Activated CD4-positive, CD25-positive, alpha-beta regulatory T cell treated with anti-CD3 and anti-CD28 coated beads, Interleukin-2, amount 50 U/mL, for 16 hours (primary cell): ENCODE data around the gene CKB.
A peak's percentile ranks its signal among the peaks of the same experiment; 100 is the strongest.
"Not testable (repeated sequence)": the region's sequence is repeated elsewhere in the genome, so short reads cannot be mapped to it uniquely, and the experiment has no call there.

Experiments used
- DNase-seq: peaks from one replicate; pipeline ENCODE4 v3.0.0-alpha.2; 2020; ENCODE audit warnings: low read depth, low spot score

The CKB gene

DNA sequence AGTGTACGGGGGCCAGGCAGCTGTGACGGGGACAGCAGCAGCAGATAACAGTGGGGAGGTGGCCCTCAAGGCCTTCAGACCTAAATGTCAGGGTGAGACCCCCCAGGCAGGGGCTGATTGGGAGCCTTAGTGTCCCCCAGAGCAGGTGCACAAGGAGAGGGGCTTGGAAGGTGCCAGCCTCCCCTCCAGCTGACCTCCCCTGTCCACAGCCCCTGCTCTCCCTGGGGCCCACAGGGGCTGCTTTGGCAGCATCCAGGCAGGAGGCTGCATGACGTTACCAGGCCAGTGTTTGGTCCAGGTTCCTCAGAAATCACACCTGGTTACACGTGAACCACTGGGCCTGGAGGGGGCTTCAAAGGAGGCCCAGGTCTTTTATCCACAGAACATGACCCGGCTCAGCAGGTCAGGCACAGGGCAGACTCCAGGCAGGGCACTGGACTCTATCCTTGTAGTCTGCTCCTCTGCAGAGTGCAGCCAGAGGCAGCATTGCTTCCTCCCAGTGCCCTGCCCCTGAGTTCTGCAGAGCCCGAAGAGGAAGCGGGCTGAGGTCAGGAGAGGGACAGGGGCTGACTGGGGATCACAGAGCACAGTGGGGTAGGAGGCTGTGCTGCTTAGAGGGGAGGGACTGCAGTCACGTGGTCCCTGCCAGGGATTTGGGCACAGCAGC, 3.8 kb upstream of the CKB start:
- no peak for DNase-seq

DNA sequence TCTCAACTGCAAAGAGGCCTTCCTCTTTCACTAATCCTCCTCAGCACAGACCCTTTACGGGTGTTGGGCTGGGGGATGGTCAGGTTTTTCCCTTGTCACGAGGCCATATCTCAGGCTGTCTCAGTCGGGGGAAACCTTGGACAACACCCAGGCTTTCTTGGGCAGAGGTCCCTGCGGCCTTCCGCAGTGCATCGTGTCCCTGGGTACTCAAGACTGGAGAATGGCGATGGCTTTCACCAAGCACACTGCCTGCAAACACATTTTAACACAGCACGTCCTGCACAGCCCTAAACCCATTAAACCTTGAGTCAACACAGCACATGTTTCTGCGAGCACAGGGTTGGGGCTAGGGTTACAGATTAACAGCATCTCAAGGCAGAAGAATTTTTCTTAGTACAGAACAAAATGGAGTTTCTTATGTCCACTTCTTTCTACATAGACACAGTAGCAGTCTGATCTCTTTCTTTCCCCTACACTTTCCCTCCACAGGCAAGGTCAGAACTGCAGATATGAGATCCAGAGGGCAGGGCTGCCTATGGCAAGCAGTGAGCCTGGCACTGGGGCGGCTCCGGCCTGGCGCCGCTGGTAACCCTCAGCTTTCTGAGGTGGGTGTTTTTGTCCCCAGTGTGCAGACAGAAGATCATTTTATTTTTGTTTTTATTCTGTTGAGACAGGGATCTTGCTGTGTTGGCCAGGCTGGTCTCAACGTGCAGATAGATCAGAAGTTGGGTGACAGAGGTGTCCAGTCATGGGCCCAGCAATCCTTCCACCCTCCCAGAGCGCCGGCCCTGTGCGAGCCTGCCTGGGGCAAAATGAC, 3.0 kb upstream of the CKB start:
- DNase-seq, result not testable (repeated sequence)

DNA sequence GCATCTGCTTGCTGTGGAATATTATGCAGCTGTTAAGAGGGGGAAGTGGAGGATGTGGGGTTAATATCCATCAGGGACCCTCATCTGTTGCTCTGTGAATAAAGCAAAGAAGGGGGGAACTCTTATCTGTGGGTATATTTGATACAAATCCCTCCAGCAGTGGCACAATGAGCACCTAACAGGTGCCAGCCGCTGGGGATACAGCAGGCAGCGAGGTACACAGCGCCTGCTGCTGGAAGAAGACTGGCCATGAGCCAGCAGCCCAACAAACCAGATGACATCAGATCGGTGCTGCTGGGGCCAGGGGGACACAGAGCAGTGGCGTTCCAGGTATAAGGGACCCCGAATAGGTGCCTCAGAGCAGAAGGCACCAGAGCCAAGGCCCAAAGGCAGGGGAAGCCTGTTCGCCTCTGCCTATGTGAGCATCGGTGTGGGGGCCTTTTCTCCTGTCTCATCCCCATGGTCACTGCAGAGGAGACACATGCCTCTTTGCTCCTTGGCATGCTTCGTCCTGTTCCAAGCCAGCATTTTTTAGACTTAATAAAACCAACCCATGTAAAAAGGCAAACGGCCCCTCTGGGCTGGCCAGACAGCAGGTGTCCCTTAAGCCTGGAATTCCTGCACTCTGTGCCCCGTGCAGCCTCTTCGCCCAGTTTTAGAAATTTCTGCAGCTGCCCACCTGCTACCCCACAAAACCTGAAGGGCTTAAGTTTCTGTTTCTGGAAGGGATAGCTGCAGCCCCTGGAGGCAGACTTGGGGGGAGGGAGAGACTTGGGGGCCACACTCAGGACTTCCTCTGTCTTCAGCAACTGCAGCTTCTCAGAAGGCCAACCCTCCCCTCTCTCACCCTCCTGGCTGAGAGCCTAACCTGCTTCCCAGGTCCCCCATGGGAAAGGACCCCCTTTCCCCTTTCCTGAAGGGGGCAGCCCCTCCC, 1.6 kb upstream of the CKB start:
- DNase-seq, result no peak

DNA sequence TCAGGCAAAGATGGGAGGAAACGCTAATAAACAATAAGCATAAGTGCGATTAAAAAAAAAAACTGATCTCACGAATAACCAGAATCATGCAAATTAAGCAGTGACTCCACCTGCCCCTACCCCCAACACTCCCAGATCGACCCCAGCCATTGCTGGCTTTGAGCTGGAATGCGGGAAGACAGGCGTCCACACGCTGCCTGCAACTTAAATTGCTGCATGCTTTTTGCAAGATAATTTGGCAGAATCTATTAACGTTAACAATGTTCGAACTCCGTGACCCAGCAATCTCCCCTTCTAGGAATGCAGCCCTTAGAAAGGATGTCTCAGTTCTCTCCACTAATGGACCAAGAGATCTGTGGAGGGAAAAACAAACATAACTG, 935 bp upstream of the CKB start:
- DNase-seq, result no peak

DNA sequence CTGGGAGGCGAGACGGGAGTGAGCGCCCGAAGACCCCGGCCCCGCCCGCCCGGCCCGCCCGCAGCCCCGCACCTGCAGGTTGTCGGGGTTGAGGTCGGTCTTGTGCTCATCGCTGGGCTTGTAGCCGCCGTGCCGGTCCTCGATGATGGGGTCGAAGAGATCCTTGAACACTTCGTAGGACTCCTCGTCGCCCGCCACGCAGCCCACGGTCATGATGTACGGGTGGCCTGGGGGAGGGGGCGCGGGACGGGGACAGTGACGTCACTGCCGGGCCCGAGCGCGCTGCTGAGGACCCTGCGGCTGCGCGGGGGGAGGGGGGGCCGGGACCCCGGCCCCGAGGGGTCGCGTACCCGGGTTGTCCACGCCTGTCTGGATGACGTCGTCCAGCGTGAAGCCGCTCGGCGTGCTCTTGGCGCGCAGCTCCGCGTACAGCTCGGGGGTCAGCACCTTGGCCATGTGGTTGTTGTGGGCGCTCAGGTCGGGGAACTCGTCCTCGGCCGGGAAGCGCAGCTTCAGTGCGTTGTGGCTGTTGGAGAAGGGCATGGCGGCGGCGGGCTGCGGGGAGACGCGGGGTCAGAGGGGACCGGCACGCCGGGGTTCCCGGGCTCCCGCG, 573 bp downstream of the CKB start:
- DNase-seq, result no peak

DNA sequence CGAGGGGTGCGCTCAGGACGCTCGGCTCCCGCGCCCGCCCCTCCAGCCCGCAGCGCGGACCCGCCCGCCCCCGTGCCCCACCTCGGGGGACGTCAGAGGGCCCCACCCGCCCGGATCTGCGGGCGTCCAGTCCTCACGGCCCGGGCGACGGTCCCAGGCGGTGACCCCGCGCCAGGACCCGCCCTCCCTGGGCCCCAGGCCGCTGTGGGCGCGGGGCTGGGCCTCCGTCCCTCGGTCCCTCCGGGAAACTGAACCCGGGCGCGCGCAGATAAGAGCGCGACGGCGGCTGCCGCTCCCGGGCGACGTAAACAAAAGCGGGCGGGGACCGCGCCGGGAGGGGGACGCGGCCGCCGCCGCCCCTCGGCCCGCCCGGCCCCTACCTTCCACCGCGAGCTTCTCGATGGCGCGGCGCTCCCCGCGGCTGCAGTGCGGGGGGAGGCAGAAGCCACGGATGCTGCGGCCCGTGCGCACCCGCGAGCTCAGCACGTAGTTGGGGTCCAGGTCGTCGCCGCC, 1.1 kb downstream of the CKB start:
- no peak for DNase-seq

DNA sequence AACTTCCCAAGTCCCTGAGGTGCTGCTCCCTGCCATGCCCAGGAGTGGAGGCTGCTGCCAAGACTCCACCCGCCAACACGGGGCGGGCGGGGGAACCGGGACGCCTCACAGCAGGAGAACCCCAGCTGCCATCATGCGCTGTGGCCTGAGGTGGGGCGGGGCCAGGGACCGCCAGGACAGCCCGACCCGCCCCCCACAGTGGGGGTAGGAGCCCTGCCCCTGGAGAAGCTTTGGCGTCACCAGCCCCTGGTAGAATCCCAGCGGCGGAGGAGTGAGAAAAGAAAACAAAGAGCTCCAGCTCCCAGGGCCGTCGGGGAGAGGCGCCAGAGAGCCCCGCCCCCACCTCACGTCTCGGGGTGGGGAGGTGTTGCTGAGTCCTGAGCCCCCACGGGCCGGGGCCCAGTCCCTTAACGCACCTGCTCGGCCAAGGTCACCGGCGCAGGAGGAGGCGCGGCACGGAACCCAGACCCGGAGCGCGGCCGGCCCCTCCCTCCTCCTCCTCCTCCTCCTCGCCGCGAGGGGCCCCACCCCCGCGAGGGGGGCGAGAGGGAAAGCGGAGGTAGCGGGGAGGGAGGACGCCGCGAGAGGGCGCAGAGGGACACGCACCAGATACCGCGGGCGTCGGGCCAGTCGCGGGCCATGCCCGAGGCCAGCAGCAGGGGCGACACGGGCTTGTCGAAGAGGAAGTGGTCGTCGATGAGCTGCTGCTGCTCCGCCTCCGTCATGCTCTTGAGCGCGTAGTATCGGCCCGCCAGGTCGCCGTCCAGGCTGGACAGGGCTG, 1.8 kb downstream of the CKB start:
- DNase-seq, result peak; percentile 22

DNA sequence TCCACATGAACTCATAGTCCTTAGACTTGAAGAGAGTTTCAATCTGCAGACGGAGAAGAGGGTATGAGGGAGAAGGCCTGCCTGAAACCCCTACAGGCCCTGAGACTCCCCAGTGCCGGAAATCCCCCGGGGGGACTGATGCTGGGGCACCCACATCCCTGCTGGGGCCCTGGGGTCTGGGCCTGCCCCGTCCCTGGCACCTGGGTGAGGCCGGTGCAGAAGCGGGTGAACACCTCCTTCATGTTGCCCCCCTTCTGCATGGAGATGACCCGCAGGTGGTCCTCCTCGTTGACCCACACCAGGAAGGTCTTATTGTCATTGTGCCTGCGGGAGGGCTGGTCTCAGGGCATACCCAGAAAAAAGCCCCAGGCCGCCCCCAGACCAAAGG, 2.4 kb downstream of the CKB start:
- no peak for DNase-seq

DNA sequence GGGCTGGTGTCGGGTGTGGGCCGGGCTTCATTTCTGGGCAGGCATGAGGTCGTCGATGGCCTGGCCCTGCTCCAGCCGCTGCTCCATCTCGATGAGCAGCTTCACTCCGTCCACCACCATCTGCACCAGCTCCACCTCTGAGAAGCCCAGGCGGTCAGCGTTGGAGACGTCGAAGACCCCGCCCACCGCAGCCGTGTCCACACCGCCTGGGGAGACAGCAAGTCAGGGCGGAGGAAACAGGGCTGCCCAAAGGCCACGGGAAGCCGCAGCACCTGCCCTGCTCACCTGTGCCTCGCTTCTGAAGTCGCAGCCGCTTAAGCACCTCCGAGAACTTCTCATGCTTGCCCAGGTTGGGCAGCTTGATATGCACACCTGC, 2.8 kb downstream of the CKB start:
- DNase-seq, result no peak

DNA sequence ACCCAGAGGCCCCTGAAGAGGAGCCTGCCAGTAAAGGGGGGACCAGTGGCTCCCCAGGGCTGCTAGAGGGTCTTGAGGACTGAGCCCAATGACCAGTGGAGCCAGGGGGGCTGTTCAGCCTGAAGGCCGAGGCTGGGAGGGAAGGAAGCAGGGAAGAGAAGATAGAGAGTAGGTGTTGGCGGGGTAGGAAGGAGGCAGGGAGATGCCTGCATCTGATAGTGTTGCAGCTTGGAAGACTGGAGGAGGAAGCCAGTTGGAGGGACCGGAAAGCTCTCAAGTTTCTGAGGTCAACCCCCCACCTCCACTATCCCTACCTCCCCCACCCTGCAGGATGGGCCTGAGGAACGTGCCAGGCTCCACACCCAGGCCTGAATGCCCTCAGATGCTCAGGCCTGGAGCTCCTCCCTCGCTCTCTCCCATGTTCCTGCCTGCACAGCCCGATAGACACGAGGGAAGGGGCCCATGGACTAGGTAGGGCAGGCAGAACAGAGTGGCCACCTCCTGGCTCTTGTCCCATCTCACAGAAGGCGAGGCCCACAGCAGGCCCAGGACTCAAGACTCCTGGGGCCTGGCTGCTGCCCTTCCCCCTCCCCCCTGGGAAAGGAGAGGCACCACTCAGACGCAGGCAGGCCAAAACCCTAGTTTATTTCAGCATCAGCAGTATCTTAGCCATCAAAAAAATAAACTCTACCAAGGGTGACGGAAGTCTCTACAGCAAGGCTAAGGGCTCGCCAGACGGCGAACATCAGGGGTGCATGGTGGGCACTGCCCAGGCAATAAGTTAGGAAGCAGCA, 3.4 kb downstream of the CKB start:
- DNase-seq, result no peak

DNA sequence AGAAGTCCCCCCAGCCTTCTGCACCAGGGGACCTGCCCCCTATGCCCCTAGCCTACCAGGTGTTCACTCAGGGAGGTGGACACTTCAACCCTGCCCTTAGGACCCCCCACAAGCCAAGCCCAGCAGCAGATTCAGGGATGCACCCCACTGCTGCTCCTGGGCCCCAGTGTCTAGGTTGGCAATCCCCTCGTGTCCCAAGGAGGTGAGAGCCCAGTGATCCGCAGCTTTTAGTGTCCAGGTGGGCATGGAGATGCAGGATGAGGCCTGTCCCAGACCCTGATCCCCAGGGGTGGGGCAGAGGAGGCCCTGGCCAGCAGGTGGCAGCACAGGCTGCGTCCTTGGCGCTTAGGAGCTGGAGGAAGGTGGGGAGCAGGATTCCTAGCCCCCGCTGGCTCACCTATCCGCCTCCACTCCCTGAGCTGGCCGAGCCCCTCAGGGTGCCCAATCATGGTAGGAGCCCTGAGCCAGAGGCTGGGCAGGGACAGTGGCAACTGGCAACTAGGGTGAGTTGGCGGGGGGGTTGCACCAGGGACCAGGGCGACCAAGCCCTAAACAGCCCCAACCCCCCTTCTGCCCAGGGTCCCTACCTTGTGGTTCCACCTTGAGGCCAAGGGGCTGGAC, 4.1 kb downstream of the CKB start:
- peak; percentile 29 for DNase-seq

DNA sequence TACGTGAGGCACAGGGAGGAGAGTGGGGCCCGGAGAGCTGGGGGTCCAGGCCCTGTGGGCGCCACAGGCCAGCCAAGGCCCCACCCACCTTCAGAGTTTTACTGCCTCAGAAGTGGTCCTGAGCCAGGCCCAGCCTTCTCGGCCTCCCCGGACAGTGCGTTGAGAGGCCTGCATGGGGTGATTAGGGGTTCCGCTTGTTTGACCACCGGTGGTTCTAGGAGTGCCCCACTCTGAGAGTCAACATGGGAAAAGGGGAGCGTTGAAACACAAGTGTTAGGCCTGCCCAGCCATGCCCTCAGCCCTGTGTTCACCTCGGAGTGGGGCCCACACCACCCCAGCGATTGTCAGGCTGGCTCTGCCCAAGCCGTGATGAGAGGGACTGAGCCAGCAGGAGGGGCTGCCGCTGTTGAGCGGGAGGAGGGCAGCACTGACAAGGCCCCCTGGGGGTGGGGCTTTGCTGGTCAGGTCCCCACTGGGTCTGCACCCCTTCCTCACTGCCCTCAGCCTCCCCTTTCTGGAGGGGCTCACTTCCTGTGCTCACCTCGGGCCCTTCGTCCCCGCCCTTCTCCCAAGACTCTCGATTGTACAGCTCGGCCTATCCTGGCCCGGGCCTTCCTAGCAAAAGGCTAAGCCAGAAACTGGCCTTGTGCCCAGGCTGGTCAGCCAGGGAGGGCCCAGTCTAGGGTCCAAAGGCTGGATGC, 4.8 kb downstream of the CKB start:
- no peak for DNase-seq

DNA sequence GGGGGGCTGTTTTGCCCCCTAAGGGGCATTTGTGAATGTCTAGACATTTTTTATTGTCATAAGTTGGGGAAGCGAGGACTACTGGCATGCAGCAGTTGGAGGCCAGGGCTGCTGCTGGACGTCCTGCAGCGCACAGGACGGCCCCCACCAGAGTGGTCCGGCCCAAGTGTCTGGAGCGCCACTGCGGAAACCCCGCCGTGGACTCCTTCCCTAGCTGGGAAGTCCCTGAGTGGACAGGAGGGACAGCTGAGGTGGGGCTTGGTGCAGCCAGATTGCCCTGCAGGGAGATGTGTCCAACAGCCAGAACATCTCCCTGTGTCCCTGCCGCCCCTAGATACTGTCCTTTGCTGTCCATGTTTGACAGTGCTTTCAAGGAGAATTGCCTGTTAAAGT, 5.5 kb downstream of the CKB start:
- DNase-seq, result no peak

DNA sequence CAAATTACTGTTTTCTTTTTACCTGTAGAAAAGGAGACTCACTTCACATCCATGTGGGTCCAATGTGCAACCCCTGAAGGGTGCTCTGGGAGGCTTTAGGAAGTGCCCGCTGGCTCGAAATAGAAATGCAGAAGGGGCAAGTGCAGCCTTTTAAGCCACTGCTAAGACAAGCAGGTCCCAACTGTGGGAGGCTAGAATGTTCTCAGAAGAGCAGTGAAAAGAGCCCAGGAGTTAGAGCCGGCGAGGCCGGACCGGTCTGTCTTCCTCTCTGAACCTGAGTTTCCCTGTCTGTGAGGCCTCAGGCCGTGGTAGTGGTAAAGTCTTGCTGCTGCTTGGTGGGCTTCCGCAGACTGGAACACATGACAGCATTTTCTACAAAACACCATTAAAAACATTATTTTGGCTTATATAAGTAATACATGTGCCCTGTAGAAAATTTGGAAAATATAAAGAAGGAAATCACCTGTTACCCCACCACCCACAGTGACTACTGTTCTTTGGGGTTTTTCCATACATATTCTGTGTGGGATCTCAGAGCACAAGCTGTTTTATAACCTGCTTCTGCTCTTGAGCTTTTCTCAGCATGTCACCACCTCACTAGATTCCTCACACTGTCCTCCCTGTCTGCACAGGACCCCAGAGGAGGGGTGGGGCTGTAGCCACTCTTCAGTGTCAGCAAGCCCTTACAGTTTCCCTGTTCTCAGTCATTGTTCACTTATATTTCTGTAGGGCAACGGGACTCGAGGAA, 6.0 kb downstream of the CKB start:
- no peak for DNase-seq

DNA sequence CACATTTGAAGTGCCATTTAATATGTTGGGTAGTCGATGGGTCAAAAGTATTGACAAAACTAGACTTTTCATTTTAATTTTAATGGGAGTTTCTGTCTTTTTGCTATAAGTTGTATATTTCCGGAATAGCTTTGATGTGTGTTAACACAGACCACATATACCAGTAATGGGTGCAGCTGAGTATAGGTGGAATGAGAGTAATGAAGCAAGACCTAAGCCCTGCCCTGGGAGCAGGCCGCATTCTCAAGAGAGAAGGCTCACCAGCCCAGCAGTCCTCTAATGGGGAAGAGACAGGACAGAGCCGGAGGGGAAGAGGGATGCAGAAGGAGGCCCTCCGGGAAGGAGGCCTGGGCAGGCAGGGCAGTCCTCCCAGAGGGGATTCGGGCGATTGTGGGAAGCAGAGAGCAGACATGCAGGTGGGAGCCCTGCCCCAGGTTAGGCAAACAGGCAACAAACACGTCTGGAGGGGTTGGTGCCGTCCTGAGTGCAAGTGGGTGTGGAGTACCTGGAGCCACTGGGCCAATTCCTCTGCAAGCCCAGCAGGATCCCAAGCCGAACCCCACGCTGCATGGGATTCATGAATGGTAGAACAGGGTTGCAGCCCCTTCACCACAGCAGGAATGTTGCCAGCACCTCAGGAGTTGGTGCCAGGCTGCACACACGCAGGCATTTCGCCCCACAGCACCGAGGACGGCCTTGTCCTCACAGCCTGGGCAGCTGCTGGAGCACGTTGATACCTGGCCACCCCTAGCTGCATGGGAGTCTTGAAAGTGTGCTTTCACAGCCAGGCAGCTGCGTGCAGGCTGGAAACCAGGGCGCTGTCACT, 7.8 kb downstream of the CKB start:
- DNase-seq, result no peak

DNA sequence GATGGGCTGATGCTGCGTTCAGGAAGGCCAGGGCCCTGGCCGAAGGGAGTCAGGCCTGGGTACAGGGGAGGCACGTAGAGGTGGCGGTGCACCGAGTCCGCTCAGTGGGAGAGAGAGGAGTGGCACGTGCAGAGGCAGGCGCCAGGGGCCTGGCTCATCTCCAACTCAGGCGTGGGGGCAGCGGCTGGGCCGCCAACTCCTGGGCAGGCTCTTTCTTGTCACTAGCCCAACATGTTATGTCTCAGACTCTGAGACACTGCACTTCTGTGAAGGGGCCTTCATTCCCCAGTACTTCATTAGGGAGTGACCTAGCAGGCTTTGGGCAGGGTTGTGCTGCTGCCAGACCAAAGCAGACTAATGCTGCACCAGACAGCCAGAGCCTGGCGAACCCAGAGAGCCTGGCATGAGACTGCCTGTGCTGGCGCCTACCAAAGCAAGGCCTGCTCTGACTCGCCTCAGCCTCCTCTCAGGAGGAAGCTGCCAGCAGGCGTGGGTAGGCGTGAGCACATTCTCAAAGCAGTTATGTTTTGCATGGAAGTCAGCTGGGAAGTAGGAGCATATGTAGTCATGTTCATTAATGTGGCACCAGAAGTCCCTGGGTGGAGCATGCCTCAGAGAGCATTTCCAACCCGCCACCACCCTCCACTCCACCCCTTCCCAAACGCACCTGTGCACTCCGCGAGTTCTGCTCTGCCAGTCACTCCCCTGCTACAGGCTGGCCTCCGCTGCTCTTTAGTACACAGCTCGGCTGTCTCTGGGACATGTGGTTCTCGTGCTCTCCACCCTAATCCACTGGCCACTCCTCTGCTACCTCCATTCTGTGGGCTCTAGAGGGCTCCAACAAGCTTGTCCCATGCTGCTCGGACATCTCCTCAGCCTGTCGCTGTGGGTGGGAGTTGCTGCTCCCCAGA, 9.7 kb downstream of the CKB start:
- DNase-seq, result no peak
